Raji (cell line): ENCODE measurements around the gene TEPSIN.

Source experiments
- POLR2A ChIP-seq: IDR thresholded peaks from 2 replicates; pipeline ENCODE4 v1.6.1; 2011; ENCODE audit warnings: low read depth, low read length, control low read depth; ENCODE audit not compliant: insufficient read depth

Gene TEPSIN

DNA sequence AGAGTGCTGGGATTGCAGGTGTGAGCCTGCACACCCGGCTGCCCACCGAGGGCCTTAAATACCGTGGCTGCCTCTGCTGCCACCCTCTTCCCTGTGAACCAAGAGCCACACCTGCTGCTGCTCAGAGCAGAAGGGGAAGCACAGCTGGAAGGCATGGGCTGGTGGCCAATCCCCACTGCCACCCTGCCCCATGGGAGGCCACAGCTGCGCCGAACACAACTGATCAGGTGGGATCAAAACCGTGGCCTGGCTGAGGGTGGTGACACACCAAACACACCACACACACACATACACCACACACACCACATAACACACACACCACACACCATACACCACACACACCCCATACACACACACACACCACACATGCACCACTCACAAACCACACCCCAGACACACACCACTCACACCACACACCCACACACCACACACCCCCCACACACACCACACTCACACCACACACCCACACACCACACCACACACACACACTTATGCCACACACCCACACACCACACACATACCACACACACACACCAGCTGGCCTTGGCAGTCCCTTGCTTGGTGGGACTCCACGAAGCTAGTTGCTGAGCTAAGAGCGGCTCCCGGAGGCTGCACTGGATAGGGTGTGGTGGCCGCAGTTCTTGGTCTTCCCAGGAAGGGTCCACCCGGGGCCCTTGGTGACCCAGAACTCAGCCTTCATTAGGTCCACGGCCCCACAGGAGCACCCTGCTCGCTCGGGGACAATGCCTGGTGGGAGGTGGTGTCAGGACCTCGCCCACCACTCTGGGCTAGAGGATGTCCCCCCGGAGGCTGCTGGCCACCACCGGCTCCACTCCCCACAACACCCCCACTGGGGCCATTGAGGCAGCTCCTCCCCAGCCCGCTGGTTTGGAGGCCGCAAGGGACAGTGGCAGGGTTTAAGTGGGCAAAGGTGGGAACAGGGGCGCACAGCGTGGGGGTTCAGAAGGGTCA, 31.0 kb downstream of the TEPSIN start:
- TF ChIP-seq POLR2A: no peak

GRCh38 chr17:81206657-81207056, 32.2 kb downstream of the TEPSIN start:
- no peak for TF ChIP-seq POLR2A

DNA sequence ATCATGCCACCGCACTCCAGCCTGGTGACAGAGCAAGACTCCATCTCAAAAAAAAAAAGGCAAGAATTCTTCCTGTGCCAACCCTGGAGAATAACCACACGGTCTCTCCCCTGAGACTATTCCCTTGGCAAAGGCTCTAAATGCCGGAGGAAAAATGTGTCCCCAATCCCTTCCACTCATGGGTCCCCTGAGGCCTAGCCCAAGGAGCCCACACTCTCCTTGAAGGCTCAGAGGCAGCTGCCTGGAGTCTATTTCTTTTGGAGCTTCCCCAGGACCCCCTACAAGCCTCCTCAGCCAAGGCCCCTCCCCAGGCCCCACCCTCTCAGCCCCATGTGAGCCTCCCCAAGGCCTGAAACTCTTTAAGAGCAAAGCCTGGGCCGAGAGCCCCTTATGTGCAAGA, 32.7 kb downstream of the TEPSIN start:
- no peak for TF ChIP-seq POLR2A

DNA sequence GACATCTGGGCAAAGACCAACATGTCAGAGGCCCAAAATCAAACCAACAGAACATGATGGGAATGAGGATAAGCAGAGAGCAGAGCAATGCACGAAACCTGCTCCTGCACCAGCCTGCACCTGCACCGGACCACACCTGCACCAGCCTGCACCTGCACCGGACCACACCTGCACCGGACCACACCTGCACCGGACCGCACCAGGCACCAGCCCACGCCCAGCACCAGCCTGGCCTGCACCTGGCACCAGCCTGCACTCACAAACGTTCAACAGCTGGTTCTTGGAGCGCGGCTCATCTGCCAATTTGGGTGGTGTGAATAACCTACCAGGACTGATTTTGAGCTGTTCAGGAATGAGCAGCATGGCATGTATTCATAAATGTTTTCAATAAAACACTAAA, 34.3 kb downstream of the TEPSIN start:
- TF ChIP-seq POLR2A: no peak

DNA sequence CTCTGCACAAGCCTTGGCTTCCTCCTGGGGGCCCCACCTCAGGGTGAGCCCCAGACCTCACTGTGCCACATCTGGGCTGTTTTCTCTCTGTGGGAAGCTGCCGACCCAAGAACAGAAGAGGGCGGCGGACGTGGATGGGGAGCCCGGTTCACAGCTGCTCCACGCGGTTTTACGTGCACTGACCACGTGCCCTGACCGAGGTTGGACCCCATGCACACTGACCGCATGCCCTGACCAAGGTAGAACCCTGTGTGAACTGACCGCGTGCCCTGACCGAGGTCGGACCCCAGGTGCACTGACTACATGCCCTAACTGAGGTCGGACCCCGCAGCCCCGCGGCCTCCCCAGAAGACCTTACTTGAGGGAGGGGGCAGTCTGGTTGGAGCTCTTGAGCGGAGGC, 35.7 kb downstream of the TEPSIN start:
- TF ChIP-seq POLR2A: no peak

GRCh38 chr17:81202318-81202717, 36.5 kb downstream of the TEPSIN start:
- TF ChIP-seq POLR2A: no peak

DNA sequence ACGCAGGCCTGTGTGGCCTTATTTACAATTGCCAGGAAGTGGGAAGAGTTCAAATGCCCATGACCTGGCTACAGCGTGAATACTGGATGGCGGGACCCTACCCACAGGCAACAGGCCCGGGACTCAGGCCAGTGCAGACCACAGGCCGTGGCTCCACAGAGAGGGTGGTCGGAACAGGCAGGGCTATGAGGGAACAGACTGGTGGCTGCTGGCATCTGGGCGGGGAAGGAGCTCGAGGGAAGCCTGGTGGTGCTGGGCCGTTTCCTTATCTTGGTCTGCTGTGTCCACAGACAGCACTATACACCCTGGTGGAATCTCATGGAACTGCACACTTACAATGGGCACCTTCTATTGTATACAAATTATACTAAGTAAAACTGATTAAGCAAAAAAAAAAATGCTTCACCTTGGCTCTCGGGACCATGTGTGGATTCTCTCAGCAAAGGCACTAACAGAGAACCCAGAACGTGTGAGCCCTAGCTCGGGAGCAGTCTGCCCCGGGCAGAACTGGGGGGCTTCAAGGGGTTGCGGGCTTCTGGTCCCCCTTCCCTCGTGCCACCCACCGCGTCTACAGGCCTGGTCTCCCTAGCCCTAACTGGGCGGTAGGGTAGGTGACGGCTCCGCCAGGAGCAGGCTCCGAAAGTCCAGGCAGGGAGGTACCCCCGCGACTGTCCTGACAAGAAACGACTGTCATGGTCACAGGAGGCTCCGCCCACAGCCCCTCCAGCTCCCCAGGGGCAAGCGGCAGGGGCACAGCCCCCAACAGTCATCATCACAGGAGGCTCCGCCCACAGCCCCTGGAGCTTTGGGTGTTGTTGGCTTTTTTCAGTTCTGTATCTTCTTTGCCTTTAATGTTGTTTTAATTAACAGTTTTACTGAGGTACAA, 37.9 kb downstream of the TEPSIN start:
- TF ChIP-seq POLR2A: no peak

- TF ChIP-seq POLR2A: no peak
Observed at GRCh38 chr17:81200201-81200600, 38.7 kb downstream of the TEPSIN start.

DNA sequence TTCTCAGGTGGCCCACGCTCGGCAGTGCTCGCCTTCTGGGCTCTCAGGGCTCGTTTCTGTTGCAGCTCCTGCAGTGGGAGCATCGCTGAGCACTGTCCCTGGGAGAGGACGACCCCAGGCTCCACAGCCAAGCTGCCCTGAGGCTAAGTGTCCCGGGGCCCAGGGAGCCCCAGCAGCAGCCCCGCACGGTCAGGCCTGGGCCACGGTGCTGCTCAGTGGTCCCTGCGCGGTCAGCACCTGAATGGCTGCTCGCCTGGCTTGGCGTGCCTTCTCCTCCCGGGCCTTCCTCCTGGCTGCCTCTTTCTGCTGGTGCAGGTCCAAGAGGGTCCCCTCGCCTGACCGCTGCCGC, 39.4 kb downstream of the TEPSIN start:
- TF ChIP-seq POLR2A: no peak

DNA sequence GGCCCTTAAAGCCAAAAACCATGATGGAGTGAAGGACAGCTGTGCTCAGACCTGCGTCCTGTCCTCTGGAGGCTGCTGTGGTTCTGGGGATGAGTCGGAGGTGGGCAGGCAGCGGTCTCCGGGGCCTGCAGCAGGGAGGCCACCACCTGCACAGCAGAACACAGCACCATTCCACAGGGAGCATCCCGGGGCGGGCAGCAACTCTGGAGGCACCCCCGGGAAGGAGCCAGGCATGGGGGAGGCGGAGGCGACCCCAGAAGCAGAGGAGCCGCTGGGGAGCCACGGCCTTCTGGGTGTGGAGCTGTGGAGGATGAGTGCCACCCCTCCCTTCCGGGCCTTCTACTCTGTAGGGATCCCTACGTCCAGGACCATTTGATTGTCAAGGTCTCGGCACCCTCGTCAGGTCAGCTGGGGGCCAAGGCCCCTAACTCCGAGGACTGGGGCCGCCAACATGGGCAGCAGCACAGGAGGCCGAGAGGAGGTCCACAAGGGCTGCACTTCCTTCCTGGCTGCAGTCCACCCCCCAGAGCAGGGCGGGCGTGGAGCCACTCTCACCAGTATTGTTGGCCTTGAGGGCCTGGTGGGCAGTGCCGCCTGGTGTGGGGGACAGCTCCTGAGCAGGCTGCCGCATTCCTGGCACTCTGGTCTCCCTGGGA, 39.9 kb downstream of the TEPSIN start:
- TF ChIP-seq POLR2A: no peak

- TF ChIP-seq POLR2A: no peak
Observed at GRCh38 chr17:81197831-81198490, 40.9 kb downstream of the TEPSIN start.

DNA sequence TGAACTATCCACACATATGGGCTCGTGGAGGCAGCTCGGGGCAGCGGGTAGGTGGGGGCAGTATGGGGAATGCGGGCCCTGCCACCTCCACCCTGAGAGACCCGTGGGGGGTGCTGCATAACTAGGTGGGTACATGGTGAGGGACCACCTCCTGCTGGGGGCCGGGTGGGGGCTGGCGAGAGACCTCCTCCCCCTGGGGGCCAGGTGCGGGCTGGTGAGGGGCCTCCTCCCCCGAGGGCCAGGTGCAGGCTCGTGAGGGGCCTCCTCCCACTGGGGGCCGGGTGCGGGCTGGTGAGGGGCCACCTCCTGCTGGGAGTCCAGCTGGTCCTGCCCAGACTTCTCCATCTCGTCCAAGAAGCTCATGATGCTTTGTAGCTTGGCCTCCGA, 41.5 kb downstream of the TEPSIN start:
- no peak for TF ChIP-seq POLR2A

GRCh38 chr17:81196505-81197408, 42.1 kb downstream of the TEPSIN start:
- no peak for TF ChIP-seq POLR2A

GRCh38 chr17:81195941-81196495, 42.8 kb downstream of the TEPSIN start:
- TF ChIP-seq POLR2A: no peak
